CD1c-positive myeloid dendritic cell (primary cell): ENCODE results near the gene NR1D2.

Source experiments
- DNase-seq: peaks from one replicate; pipeline ENCODE4 v3.0.0-alpha.2; 2016; ENCODE audit errors: extremely low spot score

Gene NR1D2

GRCh38 chr3:23931597-23931996, 13.5 kb upstream of the NR1D2 start:
- DNase-seq = no peak

DNA sequence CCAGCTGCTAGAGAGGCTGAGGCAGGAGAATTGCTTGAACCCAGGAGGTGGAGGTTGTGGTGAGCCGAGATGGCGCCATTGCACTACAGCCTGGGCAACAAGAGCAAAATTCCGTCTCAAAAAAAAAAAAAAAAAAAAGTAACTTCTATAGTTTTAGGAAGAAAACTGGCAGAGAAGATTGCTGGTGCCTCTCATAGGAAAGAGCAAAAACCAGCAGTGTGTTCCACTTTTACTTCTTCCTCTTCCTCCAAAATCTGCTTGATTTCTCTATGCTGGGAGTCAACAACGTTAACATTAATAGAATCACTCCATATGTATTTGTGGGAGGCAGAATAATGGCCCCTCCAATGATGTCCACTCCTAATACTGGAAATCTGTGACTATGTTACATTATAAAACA, 12.5 kb upstream of the NR1D2 start:
- no peak for DNase-seq

- no peak for DNase-seq
Measured at GRCh38 chr3:23934253-23934652, 10.8 kb upstream of the NR1D2 start.

GRCh38 chr3:23937296-23937695, 7.8 kb upstream of the NR1D2 start:
- DNase-seq = no peak

- peak; percentile 12 for DNase-seq
Measured at GRCh38 chr3:23938688-23939087, 6.4 kb upstream of the NR1D2 start.

- no peak for DNase-seq
Measured at GRCh38 chr3:23940775-23941174, 4.3 kb upstream of the NR1D2 start.

- no peak for DNase-seq
Measured at GRCh38 chr3:23941440-23941839, 3.6 kb upstream of the NR1D2 start.

GRCh38 chr3:23942546-23942945, 2.5 kb upstream of the NR1D2 start:
- no peak for DNase-seq

- no peak for DNase-seq
Measured at GRCh38 chr3:23944007-23944783, 891 bp upstream of the NR1D2 start.

- DNase-seq = no peak
Measured at GRCh38 chr3:23945663-23945912, 502 bp downstream of the NR1D2 start.

GRCh38 chr3:23945913-23946687, 1.0 kb downstream of the NR1D2 start:
- DNase-seq = peak; percentile 99

- DNase-seq = no peak
Measured at GRCh38 chr3:23948761-23949160, 3.7 kb downstream of the NR1D2 start.

- DNase-seq = no peak
Measured at GRCh38 chr3:23949784-23950183, 4.7 kb downstream of the NR1D2 start.

DNA sequence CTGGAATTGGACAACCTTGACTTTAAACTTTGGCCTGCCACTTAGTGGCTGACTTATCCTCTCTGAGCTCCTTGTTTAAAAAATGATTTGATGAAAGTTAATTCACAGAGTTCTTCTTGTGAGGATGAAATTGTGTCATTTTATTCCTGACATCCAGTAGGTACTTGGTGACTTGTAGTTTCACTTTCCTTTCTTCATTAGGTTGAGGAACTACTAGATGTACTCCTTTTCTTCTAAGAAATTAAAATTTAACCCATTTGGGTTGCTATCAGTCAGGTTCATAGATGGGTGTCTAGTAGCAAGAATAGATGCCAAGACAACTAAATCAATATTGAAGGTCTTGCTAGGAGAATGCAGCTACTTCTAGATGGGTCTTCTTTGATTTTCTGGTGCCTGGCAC, 5.2 kb downstream of the NR1D2 start:
- no peak for DNase-seq

- no peak for DNase-seq
Measured at GRCh38 chr3:23952646-23953045, 7.6 kb downstream of the NR1D2 start.

DNA sequence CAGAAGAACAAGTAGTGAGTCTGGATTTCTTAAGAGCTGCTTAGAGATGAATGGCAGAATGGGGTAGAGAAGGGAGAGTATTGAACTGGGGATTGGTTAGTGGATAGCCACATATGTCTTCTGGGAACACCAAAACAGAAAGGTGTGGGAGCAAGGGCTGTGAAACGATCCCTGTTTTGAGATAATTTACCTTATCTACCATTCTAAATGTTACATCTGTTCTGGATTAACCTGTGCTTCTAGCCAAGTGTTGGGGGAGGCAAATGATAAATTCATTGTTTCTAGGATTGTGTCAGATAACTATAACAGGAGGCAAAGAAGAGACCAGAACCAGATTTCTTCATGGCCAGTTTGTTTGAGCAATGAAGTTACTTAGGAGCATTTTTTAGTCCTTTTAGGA, 8.4 kb downstream of the NR1D2 start:
- no peak for DNase-seq

DNA sequence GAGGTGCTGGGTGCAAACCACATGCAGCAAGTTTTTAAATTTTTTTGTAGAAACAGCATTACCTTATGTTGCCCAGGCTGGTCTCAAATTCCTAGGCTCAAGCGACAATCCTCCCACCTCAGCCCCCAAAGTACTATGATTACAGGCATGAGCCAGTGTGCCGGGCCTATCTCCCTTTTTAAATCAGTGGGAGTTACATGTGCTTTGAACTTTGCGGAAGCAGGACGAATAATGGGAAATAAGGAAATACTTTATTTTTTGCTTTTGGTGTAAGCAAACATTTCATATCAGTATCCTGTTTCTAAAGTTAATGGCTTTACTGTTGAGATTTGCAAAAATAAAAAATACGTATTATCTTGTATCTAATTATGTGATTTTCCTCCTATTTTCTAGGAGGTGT, 9.1 kb downstream of the NR1D2 start:
- DNase-seq = no peak

- no peak for DNase-seq
Measured at GRCh38 chr3:23956701-23957100, 11.6 kb downstream of the NR1D2 start.

- no peak for DNase-seq
Measured at GRCh38 chr3:23959135-23959900, 14.2 kb downstream of the NR1D2 start.

- no peak for DNase-seq
Measured at GRCh38 chr3:23960649-23961048, 15.6 kb downstream of the NR1D2 start.

DNA sequence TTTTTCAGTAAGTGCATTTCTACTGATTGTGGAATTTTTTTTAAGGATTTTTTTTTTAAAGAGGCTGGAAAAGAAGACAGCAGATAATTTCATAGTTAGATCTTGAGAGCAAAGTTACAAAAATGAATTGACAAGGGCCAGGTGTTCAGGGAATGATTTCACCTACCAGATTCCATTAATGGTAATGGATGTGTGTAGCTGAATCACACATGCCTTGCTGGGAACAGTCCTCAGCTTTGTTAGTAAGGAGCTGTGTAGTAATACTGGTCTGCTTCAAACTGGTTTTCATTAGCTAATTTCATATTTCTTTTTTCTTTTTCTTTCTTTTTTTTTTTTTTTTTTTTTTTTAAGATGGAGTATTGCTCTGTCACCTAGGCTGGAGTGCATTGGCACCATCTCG, 16.0 kb downstream of the NR1D2 start:
- no peak for DNase-seq

DNA sequence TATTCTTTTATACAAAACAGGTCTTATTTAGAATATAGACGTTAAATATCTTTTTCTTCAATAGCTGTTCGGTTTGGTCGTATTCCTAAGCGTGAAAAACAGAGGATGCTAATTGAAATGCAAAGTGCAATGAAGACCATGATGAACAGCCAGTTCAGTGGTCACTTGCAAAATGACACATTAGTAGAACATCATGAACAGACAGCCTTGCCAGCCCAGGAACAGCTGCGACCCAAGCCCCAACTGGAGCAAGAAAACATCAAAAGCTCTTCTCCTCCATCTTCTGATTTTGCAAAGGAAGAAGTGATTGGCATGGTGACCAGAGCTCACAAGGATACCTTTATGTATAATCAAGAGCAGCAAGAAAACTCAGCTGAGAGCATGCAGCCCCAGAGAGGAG, 16.8 kb downstream of the NR1D2 start:
- DNase-seq = no peak
